ENCODE measurements around the gene LIPJ.

Gene LIPJ

GRCh38 chr10:88642209-88642608, 55.6 kb downstream of the LIPJ start:
- Histone ChIP-seq H2AK5ac (ENCODE audit: low read depth, low read length) (no peak overlapping the region), H3K9me3 (replicated peaks in 1 of 2; ENCODE audit: control insufficient read depth in 2 of 2, insufficient read depth in 1 of 2, low read depth in 1 of 2, low read length in 2 of 2) (no peaks in the 10 kb centered on the region), H3K18ac (ENCODE audit: low read length) (no peak overlapping the region), H3K23ac (ENCODE audit: low read depth, low read length, poor library complexity) (no peak overlapping the region), H2AFZ (ENCODE audit: low read length) (no peak overlapping the region), H3K27me3 (ENCODE audit: control insufficient read depth in 3 of 3, insufficient read depth in 3 of 3, low read depth in 1 of 3, low read length in 3 of 3) (no peaks in the 10 kb centered on the region), H4K8ac (ENCODE audit: low read depth, low read length) (no peak overlapping the region), H3K9ac (ENCODE audit: low read depth, low read length, poor library complexity) (no peak overlapping the region), H3K14ac (ENCODE audit: low read length) (no peak overlapping the region), H3K27ac (replicated peaks; ENCODE audit: low read length) (no peak overlapping the region), H3K4me1 (ENCODE audit: control insufficient read depth in 2 of 2, insufficient read depth in 1 of 2, low read depth in 1 of 2, low read length in 2 of 2) (no peaks in the 10 kb centered on the region), H2BK12ac (ENCODE audit: low read length) (no peak overlapping the region), H3K4me2 (ENCODE audit: insufficient read depth, low read length, poor library complexity, severe bottlenecking) (no peak overlapping the region), H3K4ac (ENCODE audit: low read length) (no peak overlapping the region), H2BK15ac (ENCODE audit: low read length) (no peak overlapping the region), H3K4me3 (ENCODE audit: low read length in 2 of 2) (no peak overlapping the region), H2BK5ac (ENCODE audit: low read length) (no peak overlapping the region), H4K91ac (ENCODE audit: low read depth, low read length, poor library complexity) (no peak overlapping the region), H3K79me1 (ENCODE audit: low read depth, low read length) (no peaks in the 10 kb centered on the region), H3K36me3 (replicated peaks in 1 of 2; ENCODE audit: control insufficient read depth in 2 of 2, insufficient read depth in 2 of 2, low read length in 2 of 2) (no peaks in the 10 kb centered on the region), H2BK120ac (ENCODE audit: low read depth, low read length) (no peak overlapping the region)
- DNase-seq (ENCODE audit: low spot score), result no peak
- WGBS, 2 donors (ENCODE audit: extremely low coverage in 2 of 2, insufficient read length in 2 of 2, insufficient replicate concordance in 1 of 2), result no CpG with 5 or more reads among the region's 6 CpGs

DNA sequence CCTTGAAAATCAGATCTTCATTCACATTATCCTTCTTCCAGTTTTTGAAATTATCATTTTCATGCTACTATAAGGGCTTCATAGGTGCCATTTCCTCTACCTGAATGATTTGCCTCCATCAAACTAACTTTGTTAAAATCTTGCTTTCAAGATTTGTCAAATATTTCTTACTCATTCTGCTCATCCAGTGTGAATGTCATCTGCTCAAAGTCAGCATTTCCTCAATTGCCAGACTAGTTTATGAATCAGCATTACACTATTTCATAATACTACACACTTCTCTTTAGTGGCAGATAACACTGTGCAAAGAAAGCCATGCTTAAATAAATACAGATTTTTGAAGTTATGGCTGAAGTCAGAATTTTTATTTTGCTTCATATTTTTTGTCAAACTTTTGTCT, 56.4 kb downstream of the LIPJ start:
- H2BK15ac ChIP-seq (ENCODE audit: low read length), result no peak overlapping the region
- H2BK12ac ChIP-seq (ENCODE audit: low read length), result no peak overlapping the region
- no peak overlapping the region for H2BK120ac ChIP-seq (ENCODE audit: low read depth, low read length)
- no peak overlapping the region for H3K9ac ChIP-seq (ENCODE audit: low read depth, low read length, poor library complexity)
- H3K4me3 ChIP-seq (ENCODE audit: low read length in 2 of 2), result no peak overlapping the region
- no peak overlapping the region for H3K18ac ChIP-seq (ENCODE audit: low read length)
- no peak overlapping the region for H2AFZ ChIP-seq (ENCODE audit: low read length)
- no peak overlapping the region for H4K91ac ChIP-seq (ENCODE audit: low read depth, low read length, poor library complexity)
- no peak overlapping the region for H3K14ac ChIP-seq (ENCODE audit: low read length)
- no peak for DNase-seq (ENCODE audit: low spot score)
- no peaks in the 10 kb centered on the region for H3K79me1 ChIP-seq (ENCODE audit: low read depth, low read length)
- H3K4me2 ChIP-seq (ENCODE audit: insufficient read depth, low read length, poor library complexity, severe bottlenecking), result no peak overlapping the region
- no peak overlapping the region for H3K4ac ChIP-seq (ENCODE audit: low read length)
- no peak overlapping the region for H2BK5ac ChIP-seq (ENCODE audit: low read length)
- no peak overlapping the region for H3K27ac ChIP-seq (replicated peaks; ENCODE audit: low read length)
- no peaks in the 10 kb centered on the region for H3K9me3 ChIP-seq (replicated peaks in 1 of 2; ENCODE audit: control insufficient read depth in 2 of 2, insufficient read depth in 1 of 2, low read depth in 1 of 2, low read length in 2 of 2)
- no peaks in the 10 kb centered on the region for H3K27me3 ChIP-seq (ENCODE audit: control insufficient read depth in 3 of 3, insufficient read depth in 3 of 3, low read depth in 1 of 3, low read length in 3 of 3)
- H4K8ac ChIP-seq (ENCODE audit: low read depth, low read length), result no peak overlapping the region
- H2AK5ac ChIP-seq (ENCODE audit: low read depth, low read length), result no peak overlapping the region
- H3K4me1 ChIP-seq (ENCODE audit: control insufficient read depth in 2 of 2, insufficient read depth in 1 of 2, low read depth in 1 of 2, low read length in 2 of 2), result no peaks in the 10 kb centered on the region
- H3K23ac ChIP-seq (ENCODE audit: low read depth, low read length, poor library complexity), result no peak overlapping the region
- H3K36me3 ChIP-seq (replicated peaks in 1 of 2; ENCODE audit: control insufficient read depth in 2 of 2, insufficient read depth in 2 of 2, low read length in 2 of 2), result no peaks in the 10 kb centered on the region

- H2BK12ac ChIP-seq (ENCODE audit: low read length), result no peak overlapping the region
- no peak overlapping the region for H2BK120ac ChIP-seq (ENCODE audit: low read depth, low read length)
- H3K4me3 ChIP-seq (ENCODE audit: low read length in 2 of 2), result no peak overlapping the region
- no peak overlapping the region for H2AK5ac ChIP-seq (ENCODE audit: low read depth, low read length)
- no peak overlapping the region for H4K8ac ChIP-seq (ENCODE audit: low read depth, low read length)
- no peak overlapping the region for H3K18ac ChIP-seq (ENCODE audit: low read length)
- no peaks in the 10 kb centered on the region for H3K36me3 ChIP-seq (replicated peaks in 1 of 2; ENCODE audit: control insufficient read depth in 2 of 2, insufficient read depth in 2 of 2, low read length in 2 of 2)
- no peak overlapping the region for H2BK15ac ChIP-seq (ENCODE audit: low read length)
- H3K27ac ChIP-seq (replicated peaks; ENCODE audit: low read length), result no peak overlapping the region
- H3K9me3 ChIP-seq (replicated peaks in 1 of 2; ENCODE audit: control insufficient read depth in 2 of 2, insufficient read depth in 1 of 2, low read depth in 1 of 2, low read length in 2 of 2), result no peaks in the 10 kb centered on the region
- H2AFZ ChIP-seq (ENCODE audit: low read length), result no peak overlapping the region
- H2BK5ac ChIP-seq (ENCODE audit: low read length), result no peak overlapping the region
- H4K91ac ChIP-seq (ENCODE audit: low read depth, low read length, poor library complexity), result no peak overlapping the region
- no peak overlapping the region for H3K9ac ChIP-seq (ENCODE audit: low read depth, low read length, poor library complexity)
- H3K27me3 ChIP-seq (ENCODE audit: control insufficient read depth in 3 of 3, insufficient read depth in 3 of 3, low read depth in 1 of 3, low read length in 3 of 3), result no peaks in the 10 kb centered on the region
- H3K79me1 ChIP-seq (ENCODE audit: low read depth, low read length), result no peaks in the 10 kb centered on the region
- no peak overlapping the region for H3K4ac ChIP-seq (ENCODE audit: low read length)
- WGBS, 2 donors (ENCODE audit: extremely low coverage in 2 of 2, insufficient read length in 2 of 2, insufficient replicate concordance in 1 of 2), result no CpG with 5 or more reads among the region's 2 CpGs
- no peak overlapping the region for H3K14ac ChIP-seq (ENCODE audit: low read length)
- H3K4me2 ChIP-seq (ENCODE audit: insufficient read depth, low read length, poor library complexity, severe bottlenecking), result no peak overlapping the region
- no peaks in the 10 kb centered on the region for H3K4me1 ChIP-seq (ENCODE audit: control insufficient read depth in 2 of 2, insufficient read depth in 1 of 2, low read depth in 1 of 2, low read length in 2 of 2)
- H3K23ac ChIP-seq (ENCODE audit: low read depth, low read length, poor library complexity), result no peak overlapping the region
- no peak for DNase-seq (ENCODE audit: low spot score)
Observed at GRCh38 chr10:88647061-88647615, 60.6 kb downstream of the LIPJ start.

DNA sequence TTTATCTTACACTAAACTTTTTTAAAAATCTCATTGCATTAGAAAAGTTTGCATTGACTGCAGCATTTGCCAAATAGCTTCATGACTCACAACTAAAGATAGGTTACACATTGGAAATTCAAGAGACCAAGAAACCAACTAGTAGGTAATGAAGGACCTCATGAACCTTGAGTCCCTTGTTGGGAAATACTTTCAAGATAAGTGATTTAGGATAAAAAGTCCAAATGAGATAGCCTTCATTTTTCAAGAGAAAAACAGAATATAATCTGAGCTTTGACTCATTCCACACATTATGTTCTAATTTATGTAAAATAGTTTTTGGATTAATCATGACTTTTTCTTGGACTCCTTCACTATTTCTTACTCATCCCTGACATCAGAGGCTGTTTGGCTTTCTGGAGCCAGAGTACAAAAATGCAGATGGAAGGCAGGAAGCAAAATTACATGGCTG, 64.6 kb downstream of the LIPJ start:
- H4K8ac ChIP-seq (ENCODE audit: low read depth, low read length), result no peak overlapping the region
- no peaks in the 10 kb centered on the region for H3K27me3 ChIP-seq (ENCODE audit: control insufficient read depth in 3 of 3, insufficient read depth in 3 of 3, low read depth in 1 of 3, low read length in 3 of 3)
- H2AFZ ChIP-seq (ENCODE audit: low read length), result no peak overlapping the region
- no peaks in the 10 kb centered on the region for H3K79me1 ChIP-seq (ENCODE audit: low read depth, low read length)
- no peak overlapping the region for H2BK15ac ChIP-seq (ENCODE audit: low read length)
- H3K18ac ChIP-seq (ENCODE audit: low read length), result no peak overlapping the region
- H3K23ac ChIP-seq (ENCODE audit: low read depth, low read length, poor library complexity), result no peak overlapping the region
- no peak overlapping the region for H2BK12ac ChIP-seq (ENCODE audit: low read length)
- no peak overlapping the region for H3K4me3 ChIP-seq (ENCODE audit: low read length in 2 of 2)
- no peak for DNase-seq (ENCODE audit: low spot score)
- no peak overlapping the region for H2AK5ac ChIP-seq (ENCODE audit: low read depth, low read length)
- H3K4me1 ChIP-seq (ENCODE audit: control insufficient read depth in 2 of 2, insufficient read depth in 1 of 2, low read depth in 1 of 2, low read length in 2 of 2), result no peaks in the 10 kb centered on the region
- H3K4me2 ChIP-seq (ENCODE audit: insufficient read depth, low read length, poor library complexity, severe bottlenecking), result no peak overlapping the region
- no peak overlapping the region for H3K14ac ChIP-seq (ENCODE audit: low read length)
- H3K9me3 ChIP-seq (replicated peaks in 1 of 2; ENCODE audit: control insufficient read depth in 2 of 2, insufficient read depth in 1 of 2, low read depth in 1 of 2, low read length in 2 of 2), result no peaks in the 10 kb centered on the region
- no peak overlapping the region for H3K9ac ChIP-seq (ENCODE audit: low read depth, low read length, poor library complexity)
- no peak overlapping the region for H4K91ac ChIP-seq (ENCODE audit: low read depth, low read length, poor library complexity)
- no peak overlapping the region for H3K27ac ChIP-seq (replicated peaks; ENCODE audit: low read length)
- no peak overlapping the region for H3K4ac ChIP-seq (ENCODE audit: low read length)
- peaks cover 0 to 2% of the 10 kb centered on the region in 2 donors for H3K36me3 ChIP-seq (replicated peaks in 1 of 2; ENCODE audit: control insufficient read depth in 2 of 2, insufficient read depth in 2 of 2, low read length in 2 of 2)
- H2BK120ac ChIP-seq (ENCODE audit: low read depth, low read length), result no peak overlapping the region
- no peak overlapping the region for H2BK5ac ChIP-seq (ENCODE audit: low read length)
